ENCODE results near the gene LSG1. TPM values are rescaled to one million over a fixed set of nuclear protein-coding genes. Genes with fewer than 3 reads are reported as not detected.

The LSG1 gene
- total and polyA plus RNA-seq, 2 of the 13 experiments (the other 11 are each of a cell fraction or from before 2014, with no cell fraction given), result 21.4 to 32.1 TPM

DNA sequence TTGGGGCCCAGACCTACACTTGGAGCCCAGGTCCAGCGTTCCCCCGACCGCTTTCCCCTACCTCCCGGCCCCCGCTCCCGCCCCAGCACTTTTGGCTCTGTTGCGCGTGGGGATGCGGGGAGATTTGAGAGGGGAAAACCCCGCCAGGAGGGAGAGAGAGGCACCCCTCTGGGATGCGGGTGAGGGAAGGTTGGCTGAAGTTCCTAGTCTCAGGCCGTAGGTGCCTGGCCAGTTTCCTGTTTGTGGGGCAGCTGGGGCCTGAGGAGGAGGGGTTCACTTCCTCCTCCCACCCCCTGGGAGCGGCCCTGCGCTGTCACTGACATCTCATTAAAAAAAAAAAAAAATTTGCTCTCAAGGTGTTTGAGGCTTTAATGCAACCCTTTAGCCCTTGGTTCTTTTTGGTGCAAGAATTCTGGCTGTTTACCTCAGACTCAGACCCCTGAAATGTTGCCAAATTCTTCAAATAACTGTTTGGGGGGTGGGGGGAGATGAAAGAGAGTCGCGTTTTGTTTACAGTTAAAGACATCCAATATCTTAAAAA, 16.3 kb upstream of the LSG1 start:
- H3K9me3 ChIP-seq (ENCODE audit: low read length), result no peaks in the 10 kb centered on the region
- no peaks in the 10 kb centered on the region for H4K20me1 ChIP-seq (ENCODE audit: insufficient read depth, low read length)
- ChIA-PET POLR2A (interaction anchor here (2.7 kb wide), 1 partner anchor 16 kb away, joined by 11 read pairs; the partner anchor contains the start of gene LSG1), CTCF (ENCODE audit: low intra/inter-chr PET ratio, low total read pairs) (no interaction called here)
- no peak overlapping the region for H3K9ac ChIP-seq (ENCODE audit: insufficient read depth, low read depth, low read length)
- no peak overlapping the region; a peak in 1 of 6 replicates for H3K4me3 ChIP-seq (replicated peaks in 1 of 3; ENCODE audit: insufficient read depth in 1 of 3, low read depth in 2 of 3, low read length in 3 of 3)
- 63% methylated on average over 12 of the region's 16 CpGs for WGBS (ENCODE audit: low lambda C conversion rate)
- no peak for ATAC-seq
- H3K79me2 ChIP-seq (ENCODE audit: insufficient read depth, low read length), result no peaks in the 10 kb centered on the region
- H3K36me3 ChIP-seq (replicated peaks in 1 of 2; ENCODE audit: control insufficient read depth in 1 of 2, insufficient read depth in 2 of 2, low read length in 2 of 2), result no peaks in the 10 kb centered on the region
- in situ Hi-C loops (cut with HindIII; ENCODE audit: extremely low pct_ligation_motif_present, low pct_unique_long_range_greater_than_20kb), result loop anchor here (5.0 to 10.0 kb wide), 3 partner anchors 57 to 419 kb away; no protein-coding TSS in a partner anchor
- TF ChIP-seq, protein P1, sequence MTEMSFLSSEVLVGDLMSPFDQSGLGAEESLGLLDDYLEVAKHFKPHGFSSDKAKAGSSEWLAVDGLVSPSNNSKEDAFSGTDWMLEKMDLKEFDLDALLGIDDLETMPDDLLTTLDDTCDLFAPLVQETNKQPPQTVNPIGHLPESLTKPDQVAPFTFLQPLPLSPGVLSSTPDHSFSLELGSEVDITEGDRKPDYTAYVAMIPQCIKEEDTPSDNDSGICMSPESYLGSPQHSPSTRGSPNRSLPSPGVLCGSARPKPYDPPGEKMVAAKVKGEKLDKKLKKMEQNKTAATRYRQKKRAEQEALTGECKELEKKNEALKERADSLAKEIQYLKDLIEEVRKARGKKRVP (CRISPR knock-in tag; IDR thresholded peaks at IDR 0.05), result 0 out of 4 replicates have a peak, but pooled peaks of 1 of the 2 experiments have one; percentile 22
- no peak for TF ChIP-seq ZNF251 (CRISPR knock-in tag; IDR thresholded peaks at IDR 0.05)
- TF ChIP-seq GABPA (IDR thresholded peaks at IDR 0.05; ENCODE audit: low read depth, low read length), result no peak
- TF ChIP-seq GABPA (CRISPR knock-in tag; IDR thresholded peaks at IDR 0.05; ENCODE audit: low read depth), result peak; percentile 32; the same call in 1 of the 2 replicates
- no peak for FAIRE-seq
- H3K27me3 ChIP-seq (ENCODE audit: control insufficient read depth in 1 of 2, insufficient read depth in 2 of 2, low read length in 2 of 2), result peaks cover 0 to 19% of the 10 kb centered on the region in 2 experiments; a peak in 1 of 5 replicates
- intact Hi-C loops (cut with micrococcal nuclease; ENCODE audit: unreplicated experiment), result loop anchor here (5.0 to 10.0 kb wide), 3 partner anchors 34 to 837 kb away; no protein-coding TSS in a partner anchor
- peak; percentile 38 for DNase-seq (ENCODE audit: low spot score)
- H3K27ac ChIP-seq (ENCODE audit: extremely low read length, insufficient read depth, low read length), result no peak overlapping the region
- no peak overlapping the region for H2AFZ ChIP-seq (ENCODE audit: low read length)
- BruUV-seq (replicated peaks), result no TSS peak
- H3K4me1 ChIP-seq (ENCODE audit: insufficient read depth, low read length), result peaks cover 72% of the 10 kb centered on the region
- peak overlapping the region; percentile 23; the same call in 1 of the 2 replicates for H3K4me2 ChIP-seq (ENCODE audit: low read depth, low read length)

DNA sequence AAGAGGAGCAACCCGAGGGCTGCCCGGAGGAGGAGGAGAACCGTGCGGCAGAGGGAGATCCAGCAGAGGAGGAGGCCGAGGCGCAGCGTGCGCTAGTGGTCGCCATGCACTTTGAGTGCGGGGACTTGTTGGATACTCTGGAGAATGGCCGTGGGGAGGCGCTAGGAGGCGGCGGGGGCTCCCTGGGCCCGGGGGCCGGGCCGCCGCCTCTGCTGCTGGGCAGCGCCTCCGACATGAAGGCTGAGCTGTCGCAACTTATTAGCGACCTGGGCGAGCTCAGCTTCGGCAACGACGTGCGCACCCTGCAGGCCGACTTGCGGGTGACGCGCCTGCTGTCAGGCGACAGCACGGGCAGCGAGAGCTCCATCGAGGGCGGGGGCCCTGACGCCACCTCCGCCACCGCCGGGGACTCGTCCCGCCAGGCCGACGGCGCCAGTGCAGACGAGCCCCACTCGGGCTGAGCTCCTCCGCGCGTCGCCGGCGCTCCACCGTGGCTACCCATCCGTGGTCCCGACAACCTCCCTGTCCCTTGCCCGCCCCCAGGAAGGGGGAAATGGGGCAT, 15.7 kb upstream of the LSG1 start:
- POLR2A ChIA-PET, result interaction anchor here (2.7 kb wide), 1 partner anchor 16 kb away, joined by 11 read pairs; the partner anchor contains the start of gene LSG1
- CTCF ChIA-PET (ENCODE audit: low intra/inter-chr PET ratio, low total read pairs), result no interaction called here
- peaks cover 78% of the 10 kb centered on the region for H3K4me1 ChIP-seq (ENCODE audit: insufficient read depth, low read length)
- ATAC-seq (no peak), FAIRE-seq (no peak), DNase-seq (ENCODE audit: low spot score) (no peak)
- no peak overlapping the region for H3K4me2 ChIP-seq (ENCODE audit: low read depth, low read length)
- whole genome bisulfite sequencing (ENCODE audit: low lambda C conversion rate), result 96% methylated on average over 45 of the region's 57 CpGs
- no peaks in the 10 kb centered on the region for H3K36me3 ChIP-seq (replicated peaks in 1 of 2; ENCODE audit: control insufficient read depth in 1 of 2, insufficient read depth in 2 of 2, low read length in 2 of 2)
- in situ Hi-C loops (cut with HindIII; ENCODE audit: extremely low pct_ligation_motif_present, low pct_unique_long_range_greater_than_20kb) (loop anchor here (5.0 to 10.0 kb wide), 3 partner anchors 57 to 420 kb away; no protein-coding TSS in a partner anchor), intact Hi-C loops (cut with micrococcal nuclease; ENCODE audit: unreplicated experiment) (loop anchor here (5.0 to 10.0 kb wide), 3 partner anchors 35 to 837 kb away; no protein-coding TSS in a partner anchor)
- H3K27ac ChIP-seq (ENCODE audit: extremely low read length, insufficient read depth, low read length), result no peak overlapping the region
- H3K4me3 ChIP-seq (replicated peaks in 1 of 3; ENCODE audit: insufficient read depth in 1 of 3, low read depth in 2 of 3, low read length in 3 of 3), result no peak overlapping the region
- no peaks in the 10 kb centered on the region for H4K20me1 ChIP-seq (ENCODE audit: insufficient read depth, low read length)
- H2AFZ ChIP-seq (ENCODE audit: low read length), result no peak overlapping the region
- no peaks in the 10 kb centered on the region for H3K9me3 ChIP-seq (ENCODE audit: low read length)
- no TSS peak for BruUV-seq (replicated peaks)
- H3K79me2 ChIP-seq (ENCODE audit: insufficient read depth, low read length), result no peaks in the 10 kb centered on the region
- peaks cover 0 to 22% of the 10 kb centered on the region in 2 experiments; a peak in 1 of 5 replicates for H3K27me3 ChIP-seq (ENCODE audit: control insufficient read depth in 1 of 2, insufficient read depth in 2 of 2, low read length in 2 of 2)
- TF ChIP-seq, protein P2, sequence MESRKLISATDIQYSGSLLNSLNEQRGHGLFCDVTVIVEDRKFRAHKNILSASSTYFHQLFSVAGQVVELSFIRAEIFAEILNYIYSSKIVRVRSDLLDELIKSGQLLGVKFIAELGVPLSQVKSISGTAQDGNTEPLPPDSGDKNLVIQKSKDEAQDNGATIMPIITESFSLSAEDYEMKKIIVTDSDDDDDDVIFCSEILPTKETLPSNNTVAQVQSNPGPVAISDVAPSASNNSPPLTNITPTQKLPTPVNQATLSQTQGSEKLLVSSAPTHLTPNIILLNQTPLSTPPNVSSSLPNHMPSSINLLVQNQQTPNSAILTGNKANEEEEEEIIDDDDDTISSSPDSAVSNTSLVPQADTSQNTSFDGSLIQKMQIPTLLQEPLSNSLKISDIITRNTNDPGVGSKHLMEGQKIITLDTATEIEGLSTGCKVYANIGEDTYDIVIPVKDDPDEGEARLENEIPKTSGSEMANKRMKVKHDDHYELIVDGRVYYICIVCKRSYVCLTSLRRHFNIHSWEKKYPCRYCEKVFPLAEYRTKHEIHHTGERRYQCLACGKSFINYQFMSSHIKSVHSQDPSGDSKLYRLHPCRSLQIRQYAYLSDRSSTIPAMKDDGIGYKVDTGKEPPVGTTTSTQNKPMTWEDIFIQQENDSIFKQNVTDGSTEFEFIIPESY (CRISPR knock-in tag; IDR thresholded peaks at IDR 0.05), result peak; percentile 75
- TF ChIP-seq, protein P3, sequence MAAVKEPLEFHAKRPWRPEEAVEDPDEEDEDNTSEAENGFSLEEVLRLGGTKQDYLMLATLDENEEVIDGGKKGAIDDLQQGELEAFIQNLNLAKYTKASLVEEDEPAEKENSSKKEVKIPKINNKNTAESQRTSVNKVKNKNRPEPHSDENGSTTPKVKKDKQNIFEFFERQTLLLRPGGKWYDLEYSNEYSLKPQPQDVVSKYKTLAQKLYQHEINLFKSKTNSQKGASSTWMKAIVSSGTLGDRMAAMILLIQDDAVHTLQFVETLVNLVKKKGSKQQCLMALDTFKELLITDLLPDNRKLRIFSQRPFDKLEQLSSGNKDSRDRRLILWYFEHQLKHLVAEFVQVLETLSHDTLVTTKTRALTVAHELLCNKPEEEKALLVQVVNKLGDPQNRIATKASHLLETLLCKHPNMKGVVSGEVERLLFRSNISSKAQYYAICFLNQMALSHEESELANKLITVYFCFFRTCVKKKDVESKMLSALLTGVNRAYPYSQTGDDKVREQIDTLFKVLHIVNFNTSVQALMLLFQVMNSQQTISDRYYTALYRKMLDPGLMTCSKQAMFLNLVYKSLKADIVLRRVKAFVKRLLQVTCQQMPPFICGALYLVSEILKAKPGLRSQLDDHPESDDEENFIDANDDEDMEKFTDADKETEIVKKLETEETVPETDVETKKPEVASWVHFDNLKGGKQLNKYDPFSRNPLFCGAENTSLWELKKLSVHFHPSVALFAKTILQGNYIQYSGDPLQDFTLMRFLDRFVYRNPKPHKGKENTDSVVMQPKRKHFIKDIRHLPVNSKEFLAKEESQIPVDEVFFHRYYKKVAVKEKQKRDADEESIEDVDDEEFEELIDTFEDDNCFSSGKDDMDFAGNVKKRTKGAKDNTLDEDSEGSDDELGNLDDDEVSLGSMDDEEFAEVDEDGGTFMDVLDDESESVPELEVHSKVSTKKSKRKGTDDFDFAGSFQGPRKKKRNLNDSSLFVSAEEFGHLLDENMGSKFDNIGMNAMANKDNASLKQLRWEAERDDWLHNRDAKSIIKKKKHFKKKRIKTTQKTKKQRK (IDR thresholded peaks at IDR 0.05; ENCODE audit: low read length), result no peak
- H3K9ac ChIP-seq (ENCODE audit: insufficient read depth, low read depth, low read length), result no peak overlapping the region

Data from HepG2 (cell line).